Activated naive CD4-positive, alpha-beta T cell treated with anti-CD3 and anti-CD28 coated beads, Interleukin-2, amount 10 ng/mL, durations not matched to agents 5 hours and 36 hours (primary cell): ENCODE data around the gene CRNKL1. TPM values are rescaled to one million over a fixed set of nuclear protein-coding genes. Genes with fewer than 3 reads are reported as not detected.

ENCODE experiments used
- total RNA-seq, 2 experiments: library from RNA; stranded (reverse); gene quantifications; one replicate each; pipeline ENCODE4 v1.2.3, GENCODE V29; 2021

The CRNKL1 gene
- 10 to 100 TPM; 19.7 to 21.0 TPM for total RNA-seq

DNA sequence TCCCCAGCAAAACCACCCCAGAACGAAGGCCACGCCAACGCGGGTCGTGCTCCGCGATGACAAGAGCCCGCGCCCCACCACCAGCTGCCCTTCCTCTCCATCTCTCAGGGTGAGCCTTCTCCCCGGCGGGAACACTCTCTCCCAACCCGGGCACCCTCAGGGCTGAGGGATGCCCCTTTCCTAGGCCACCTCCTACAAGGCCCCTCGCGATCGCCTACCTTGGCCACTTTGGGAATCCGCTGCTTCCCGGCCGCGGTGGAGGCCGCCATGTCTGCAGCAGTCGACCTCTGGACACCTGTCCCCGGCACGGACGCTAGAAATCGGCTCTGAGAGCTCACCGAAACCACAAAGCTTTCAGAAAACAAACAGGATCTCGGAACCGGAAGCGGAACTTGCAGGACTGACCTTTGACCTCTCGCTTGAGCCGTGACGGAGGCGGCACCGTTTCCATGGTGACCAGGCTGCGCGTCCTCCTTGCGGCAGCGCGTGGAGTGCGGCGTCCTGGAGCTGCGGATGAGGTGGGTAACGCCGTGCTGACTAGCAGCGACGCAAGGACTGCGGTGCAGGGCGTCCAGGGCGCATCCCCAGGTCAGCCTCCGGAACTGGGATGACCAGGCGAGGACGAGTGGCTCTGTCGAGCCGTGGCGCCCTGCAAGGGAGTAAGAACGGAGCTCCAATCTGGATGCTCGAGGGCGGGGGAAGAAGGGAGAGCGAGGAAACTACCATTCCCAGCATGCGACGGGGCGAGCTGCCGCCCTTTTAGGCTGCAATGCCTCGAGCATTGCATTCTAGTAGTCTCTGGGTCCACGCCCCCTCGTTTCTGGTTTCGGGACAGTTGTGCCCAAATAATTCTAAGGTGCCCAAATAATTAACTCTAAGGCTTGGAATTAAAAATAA lies at the start of gene CRNKL1, which contains the start of gene CFAP61:
Gene CRNKL1 (minus strand): TSS at position 393 of the 897 bp plus-strand sequence. CDS start 124 bp downstream, at position 269.
Gene CFAP61 (plus strand): TSS at position 459 of the 897 bp plus-strand sequence. CDS start 4,122 bp downstream, outside the sequence.

DNA sequence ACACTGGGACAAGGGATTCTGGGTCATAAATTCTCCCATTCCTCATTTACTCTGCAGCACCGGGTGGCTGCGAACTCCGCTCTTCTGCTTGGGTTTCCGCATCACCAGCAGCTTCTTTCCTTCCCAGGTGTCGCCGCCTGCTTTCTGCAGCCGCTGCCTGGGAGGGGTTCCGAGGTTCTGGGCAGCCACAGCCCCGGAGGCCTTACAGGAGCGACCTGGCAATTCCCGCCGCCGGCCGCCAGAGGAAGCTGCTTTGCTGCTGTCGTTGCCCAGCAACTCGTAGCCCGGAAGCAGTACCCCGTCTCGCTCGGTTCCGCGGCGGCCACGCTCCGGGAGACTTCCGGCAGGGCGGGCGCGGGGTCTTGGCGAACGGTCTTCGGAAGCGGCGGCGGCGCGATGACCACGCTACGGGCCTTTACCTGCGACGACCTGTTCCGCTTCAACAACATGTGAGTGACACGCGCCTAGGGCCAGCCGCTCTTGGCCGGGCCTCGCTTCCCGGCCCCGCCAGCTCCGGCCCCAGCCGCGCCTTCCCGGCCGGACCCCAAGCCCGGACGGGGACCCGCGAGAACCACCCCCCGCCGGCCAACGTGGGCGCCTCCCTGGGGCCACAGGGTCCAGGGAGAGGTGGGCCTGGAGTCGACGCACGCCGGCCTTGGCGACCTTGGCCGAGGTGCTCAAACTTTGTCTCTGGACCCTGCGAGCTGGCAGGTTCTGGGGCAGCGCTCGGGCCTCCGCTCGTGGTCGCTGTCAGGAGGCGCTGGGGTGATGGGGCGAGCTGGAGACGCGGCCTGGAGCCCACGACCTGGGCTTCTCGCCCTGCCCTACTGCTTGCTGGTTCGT lies 35.0 kb downstream of the CRNKL1 start, which contains the start of gene NAA20:
Gene NAA20 (plus strand): TSS at position 362 of the 843 bp plus-strand sequence. CDS start 35 bp downstream, at position 397.

Other genes with a start within 250 kb of the CRNKL1 start
- 10 to 100 TPM; 39.2 to 44.7 TPM for gene NAA20, start 35.1 kb downstream of the CRNKL1 start, total RNA-seq
- gene CFAP61, start 66 bp upstream of the CRNKL1 start, total RNA-seq = not detected